ENCODE measurements around the gene FOXP1.

The FOXP1 gene

DNA sequence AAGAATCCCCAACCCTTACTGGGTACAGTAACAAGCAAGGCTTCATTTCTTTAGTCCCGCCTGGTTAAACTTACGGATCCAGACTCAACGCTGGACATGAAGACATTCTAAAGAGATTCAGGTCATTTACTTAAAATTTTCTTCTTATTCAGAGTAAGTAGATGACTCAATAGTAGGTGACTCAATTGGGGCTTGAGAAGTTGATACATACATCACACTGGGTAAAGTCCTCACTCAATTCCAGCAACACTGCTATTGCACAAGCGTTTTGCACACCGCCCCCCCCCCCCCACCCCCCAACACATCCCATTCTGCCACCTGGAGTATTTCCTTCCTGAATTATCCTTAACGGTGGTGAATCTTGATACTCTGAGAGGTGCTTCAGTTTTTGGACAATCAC, 610.0 kb downstream of the FOXP1 start:
- DNase-seq (ENCODE audit: low read depth) = no peak

DNA sequence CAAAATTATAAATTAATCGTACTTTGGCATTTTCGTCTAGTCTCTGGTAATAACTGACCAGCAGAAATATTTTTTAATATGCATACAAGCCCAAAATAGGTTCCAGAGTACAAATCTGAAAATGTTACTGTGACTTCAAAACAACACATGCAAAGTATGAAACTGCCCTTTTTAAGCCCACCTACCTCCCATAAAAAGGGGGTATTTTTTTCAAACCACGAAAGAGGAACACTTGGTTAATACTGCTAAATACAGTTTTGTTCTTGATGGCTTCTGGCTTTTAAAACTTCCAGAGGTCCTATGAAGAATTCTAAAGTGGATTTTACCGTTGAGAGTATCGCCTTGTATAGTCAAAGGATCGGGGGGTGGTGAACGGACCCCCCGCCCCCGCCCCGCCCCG, 610.7 kb downstream of the FOXP1 start:
- DNase-seq (ENCODE audit: low read depth) = no peak

DNA sequence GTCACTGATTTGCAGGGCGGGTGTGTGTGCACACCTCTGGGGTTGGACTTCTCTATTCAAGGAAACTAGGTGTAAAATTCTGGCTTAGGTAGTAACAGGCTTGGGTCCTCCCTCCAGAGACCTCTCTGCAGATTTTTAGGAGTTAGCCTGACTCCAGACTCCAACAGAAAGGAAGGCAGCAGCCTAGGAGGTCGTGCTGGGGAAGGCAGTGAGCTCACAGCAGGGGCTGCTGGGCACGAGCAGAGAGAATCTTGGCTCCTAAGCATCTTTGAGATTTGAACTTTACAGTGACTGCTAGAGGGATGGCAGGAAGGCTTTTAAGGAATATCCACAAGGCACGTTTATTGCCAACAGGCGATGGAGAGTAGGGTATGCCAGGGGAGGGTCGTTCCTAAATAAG, 612.6 kb downstream of the FOXP1 start:
- DNase-seq (ENCODE audit: low read depth) = no peak

GRCh38 chr3:70970171-70970570, 613.4 kb downstream of the FOXP1 start:
- no peak for DNase-seq (ENCODE audit: low read depth)

GRCh38 chr3:70963431-70964275, 619.9 kb downstream of the FOXP1 start:
- DNase-seq (ENCODE audit: low read depth) = no peak

- DNase-seq (ENCODE audit: low read depth) = no peak
These were observed 623.8 kb downstream of the FOXP1 start for GRCh38 chr3:70959506-70960291.

- no peak for DNase-seq (ENCODE audit: low read depth)
These were observed 631.3 kb downstream of the FOXP1 start for GRCh38 chr3:70952033-70952747.

GRCh38 chr3:70951316-70951715, 632.2 kb downstream of the FOXP1 start:
- DNase-seq (ENCODE audit: low read depth) = no peak

GRCh38 chr3:70947579-70947978, 635.9 kb downstream of the FOXP1 start:
- no peak for DNase-seq (ENCODE audit: low read depth)

GRCh38 chr3:70943886-70944285, 639.6 kb downstream of the FOXP1 start:
- DNase-seq (ENCODE audit: low read depth) = no peak

GRCh38 chr3:70933105-70933810, 650.3 kb downstream of the FOXP1 start:
- no peak for DNase-seq (ENCODE audit: low read depth)

GRCh38 chr3:70930066-70930465, 653.5 kb downstream of the FOXP1 start:
- DNase-seq (ENCODE audit: low read depth) = no peak

DNA sequence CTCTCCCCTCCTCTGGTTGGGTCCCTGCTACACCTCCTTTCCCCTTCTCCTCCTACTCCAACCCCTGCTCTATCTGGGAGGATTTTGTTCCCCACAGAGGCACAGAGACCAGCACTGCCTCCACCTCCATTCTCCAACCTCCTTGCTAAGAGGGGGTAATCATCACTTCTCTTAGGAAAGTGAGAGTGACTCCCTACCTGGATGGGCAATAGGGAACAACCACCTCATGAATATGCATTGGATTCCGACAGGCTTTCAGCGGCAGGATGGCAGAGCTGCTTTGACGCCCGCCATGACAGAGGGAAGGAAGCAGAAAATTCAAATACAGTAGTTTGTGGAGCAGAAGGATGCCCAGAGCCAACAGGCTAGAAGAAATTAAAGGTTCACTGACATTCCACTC, 656.3 kb downstream of the FOXP1 start:
- no peak for DNase-seq (ENCODE audit: low read depth)

- no peak for DNase-seq (ENCODE audit: low read depth)
These were observed 656.7 kb downstream of the FOXP1 start for GRCh38 chr3:70926835-70927234.

DNA sequence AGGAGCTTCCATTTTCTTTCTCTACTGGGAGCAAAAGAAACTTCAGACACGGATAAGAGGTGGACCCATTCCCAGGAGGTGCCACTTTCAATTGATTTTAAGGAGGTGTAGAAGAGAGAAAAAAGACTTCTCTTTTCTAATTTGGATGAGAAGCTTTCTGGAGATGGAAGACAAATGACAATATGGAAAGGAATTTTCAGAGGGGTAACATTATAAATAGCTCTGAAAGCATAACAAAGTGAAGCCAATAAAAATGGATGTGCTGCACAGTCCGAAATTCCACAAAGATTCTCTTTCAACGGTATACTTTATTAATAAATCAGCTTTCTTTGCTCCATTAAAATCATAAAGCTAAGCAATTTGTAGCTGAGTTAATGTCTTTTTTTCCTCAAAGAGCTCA, 663.9 kb downstream of the FOXP1 start:
- DNase-seq (ENCODE audit: low read depth) = no peak

- DNase-seq (ENCODE audit: low read depth) = no peak
These were observed 664.4 kb downstream of the FOXP1 start for GRCh38 chr3:70919091-70919490.

- no peak for DNase-seq (ENCODE audit: low read depth)
These were observed 667.0 kb downstream of the FOXP1 start for GRCh38 chr3:70916375-70917055.

DNA sequence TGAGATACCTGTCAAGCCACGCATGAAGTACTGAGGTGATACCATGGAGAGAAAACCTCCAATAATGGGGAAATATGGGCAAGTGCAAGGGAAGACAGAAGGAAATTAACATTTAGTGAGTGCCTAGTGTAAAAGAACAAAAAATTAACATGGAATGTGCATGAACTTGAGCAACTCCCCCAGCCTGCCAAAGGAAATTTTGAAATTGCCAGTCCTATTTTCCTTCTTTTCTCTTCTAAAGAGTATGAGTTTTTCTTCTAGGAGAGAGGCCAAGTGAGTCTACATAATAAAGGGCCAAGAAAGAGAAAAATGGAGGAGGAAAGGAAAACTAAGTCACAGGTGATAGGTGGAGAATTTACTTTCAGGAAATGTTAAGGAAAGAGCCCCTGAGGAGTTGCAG, 668.7 kb downstream of the FOXP1 start:
- no peak for DNase-seq (ENCODE audit: low read depth)

DNA sequence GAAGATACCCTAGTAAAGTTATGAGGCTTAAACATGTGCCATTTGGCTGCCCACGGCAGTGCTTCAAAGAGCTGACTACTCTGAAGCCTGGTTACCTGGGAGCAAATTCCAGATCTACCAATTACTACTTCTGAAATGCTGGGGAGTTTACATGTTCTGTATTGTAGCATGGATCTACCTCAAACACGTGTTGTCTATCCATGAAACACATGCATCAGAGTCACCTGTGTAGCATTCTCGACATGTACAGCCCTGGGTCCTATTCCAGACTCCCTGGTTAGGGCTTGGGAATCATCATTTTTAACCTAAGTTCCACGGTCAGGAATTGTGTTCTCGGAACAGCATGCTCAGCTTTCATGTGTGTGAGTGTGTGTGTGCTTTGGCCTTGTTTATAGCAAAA, 671.8 kb downstream of the FOXP1 start:
- no peak for DNase-seq (ENCODE audit: low read depth)

- no peak for DNase-seq (ENCODE audit: low read depth)
These were observed 678.0 kb downstream of the FOXP1 start for GRCh38 chr3:70905491-70905890.
